Measurements from ENCODE around the gene TM2D3.

DNA sequence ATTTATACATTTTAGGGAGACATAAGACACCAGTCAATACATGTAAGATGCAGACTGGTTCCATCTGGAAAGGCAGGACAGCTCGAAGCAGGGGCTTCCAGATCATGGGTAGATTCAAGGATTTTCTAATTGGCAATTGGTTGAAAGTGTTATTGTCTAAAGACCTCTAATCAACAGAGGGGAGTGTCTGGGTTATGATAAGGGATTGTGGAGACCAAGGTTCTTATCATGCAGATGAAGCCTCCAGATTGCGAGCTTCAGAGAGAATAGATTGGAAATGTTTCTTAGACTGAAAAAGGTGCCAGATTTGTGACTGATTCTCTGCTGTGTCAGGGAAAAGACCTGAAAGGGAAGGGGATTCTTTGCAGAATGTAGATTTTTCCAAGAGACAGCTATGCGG, 15.1 kb downstream of the TM2D3 start:
- TF ChIP-seq POLR2AphosphoS5 (IDR thresholded peaks at IDR 0.05; ENCODE audit: insufficient read depth in 1 of 2, low read depth in 1 of 2) (no peak), POLR2A (IDR thresholded peaks at IDR 0.05) (no peak)
